GM19023 (cell line): ENCODE results near the gene TTC34.

Experiments
- ATAC-seq: cut with Tn5 transposase; IDR thresholded peaks from one replicate; pipeline ENCODE4 v1.9.1; 2021; ENCODE audit warnings: mild to moderate bottlenecking, moderate library complexity; ENCODE audit not compliant: unreplicated experiment

TTC34 gene

DNA sequence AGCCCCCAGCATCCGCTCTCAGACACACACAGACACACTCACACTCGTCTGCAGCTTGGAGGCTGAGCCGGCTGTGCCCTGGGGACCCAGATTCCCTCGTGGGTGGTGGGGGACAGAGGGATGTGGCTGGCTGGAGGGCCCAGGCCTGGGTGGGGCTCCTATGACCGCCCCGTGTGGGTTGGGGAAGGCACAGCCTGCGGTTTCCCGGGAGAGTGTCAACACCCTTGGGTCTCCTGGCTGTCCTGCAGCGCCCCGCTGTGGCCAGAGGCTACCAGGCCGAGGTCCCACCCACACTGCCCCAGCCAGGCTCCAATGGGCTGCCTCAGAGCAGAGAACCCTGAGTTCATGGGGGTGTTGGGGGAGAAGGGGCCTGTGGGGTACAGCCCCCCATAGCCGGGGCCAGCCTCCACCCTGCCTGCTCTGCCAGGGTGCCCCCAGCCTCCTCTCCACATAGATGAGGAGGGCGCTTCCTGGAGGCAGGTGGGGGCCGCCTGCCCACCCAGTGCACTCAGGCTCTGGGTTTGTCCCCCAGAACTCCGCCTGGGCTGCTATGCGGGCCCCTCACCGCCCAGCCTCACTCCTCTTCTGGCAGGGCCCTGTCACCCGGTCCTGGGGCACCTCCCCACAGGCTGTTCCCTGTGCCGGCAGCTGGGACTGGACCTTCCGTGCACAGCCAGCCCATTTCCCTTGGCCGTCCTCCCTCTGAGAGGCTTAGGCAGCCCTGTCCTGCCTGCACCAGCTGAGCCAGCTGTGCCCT lies at the start of gene TTC34:
TTC34 (minus strand) TSS at position 159 of the 757 bp plus-strand sequence. CDS start 866 bp downstream, outside the sequence.
- ATAC-seq, result no peak

DNA sequence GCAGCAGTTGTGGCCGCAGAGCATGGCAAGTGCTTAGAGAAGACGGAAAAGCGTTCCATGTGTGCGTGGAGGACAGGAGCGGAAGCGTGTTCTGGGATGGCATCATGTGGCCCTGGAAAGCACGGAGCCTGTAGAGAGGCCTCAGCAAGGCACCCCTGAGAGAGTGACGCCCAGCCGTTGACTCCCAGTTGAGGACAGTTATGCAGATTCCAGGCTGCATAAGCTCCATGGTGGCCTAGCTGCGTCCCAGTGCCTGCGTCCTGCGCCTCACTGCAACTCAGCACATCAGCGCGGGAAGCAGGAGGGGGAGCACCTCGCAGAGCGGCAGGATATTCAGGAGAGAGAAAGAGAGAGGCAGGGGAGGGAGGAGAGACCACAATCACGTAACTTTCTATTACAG lies 49.0 kb upstream of the TTC34 start:
- no peak for ATAC-seq

DNA sequence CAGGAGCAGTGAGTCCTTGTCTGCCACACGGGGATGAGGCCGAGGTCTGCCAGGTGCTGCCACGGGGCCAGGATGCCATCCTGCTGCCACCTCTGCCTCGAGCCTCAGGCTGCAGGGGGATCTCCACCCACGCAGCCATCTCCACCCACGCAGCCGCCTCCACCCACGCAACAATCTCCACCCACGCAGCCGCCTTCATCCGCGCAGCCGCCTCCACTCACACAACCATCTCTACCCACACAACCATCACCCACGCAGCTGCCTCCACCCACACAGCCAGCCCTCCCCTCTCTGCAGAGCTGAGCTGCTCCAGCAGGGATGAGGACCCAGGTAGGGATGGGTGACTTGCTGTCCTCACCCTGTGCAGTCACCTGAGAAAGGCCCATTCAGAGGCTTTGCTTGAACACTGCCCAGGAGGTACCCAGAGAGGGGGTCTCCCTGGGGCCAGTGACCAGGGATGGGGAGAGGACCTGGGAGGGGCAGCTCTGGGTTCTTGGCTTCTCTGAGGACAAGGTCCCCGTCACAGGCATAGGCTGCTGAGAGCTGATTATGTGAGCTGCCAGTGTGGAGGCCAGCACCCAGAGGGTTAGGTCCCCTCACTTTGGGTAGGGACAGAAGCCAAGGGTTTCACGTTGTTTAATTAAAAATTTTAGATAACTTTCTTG lies 46.6 kb upstream of the TTC34 start:
- no peak for ATAC-seq

- no peak for ATAC-seq
These were observed 45.8 kb upstream of the TTC34 start for GRCh38 chr1:2847086-2847985.

GRCh38 chr1:2845869-2846268 lies 44.4 kb upstream of the TTC34 start:
- ATAC-seq, result no peak

DNA sequence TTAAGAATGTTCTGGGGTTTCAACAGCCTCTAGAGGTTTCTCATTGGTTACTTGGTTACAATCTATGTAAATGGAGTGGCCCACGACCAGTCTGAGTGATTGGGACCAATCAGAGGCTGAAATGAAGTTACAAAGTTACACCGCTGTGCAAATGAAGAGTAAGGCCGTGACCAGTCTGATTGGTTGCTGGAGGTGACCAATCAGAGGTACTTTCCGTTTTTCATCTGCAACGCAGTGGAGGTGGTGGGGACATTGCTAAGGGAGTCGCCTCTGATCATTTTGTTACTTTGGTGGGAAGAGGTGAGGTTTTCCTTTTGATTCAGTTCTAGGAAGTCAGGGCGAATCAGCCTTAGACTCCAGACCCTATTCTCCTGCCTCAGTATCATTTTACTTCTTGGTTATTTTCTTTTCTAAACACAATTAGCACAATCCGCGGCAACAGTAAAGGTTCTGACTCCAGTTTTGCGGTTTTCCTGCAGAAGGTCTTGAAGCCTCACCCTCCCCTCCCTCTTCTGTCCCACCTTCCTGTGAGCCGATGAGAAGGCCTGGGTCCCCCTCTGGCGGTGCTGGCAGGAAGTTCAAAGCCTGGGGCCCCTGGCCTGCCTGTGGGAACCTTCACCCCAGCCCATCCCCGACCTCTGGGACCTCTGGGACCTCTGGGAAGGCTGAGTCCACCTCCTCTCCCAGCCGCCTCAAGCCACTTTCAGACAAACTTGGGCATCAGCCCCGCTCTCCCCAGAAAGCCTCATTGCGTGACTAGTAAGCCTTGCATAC lies 38.7 kb upstream of the TTC34 start:
- ATAC-seq, result no peak

DNA sequence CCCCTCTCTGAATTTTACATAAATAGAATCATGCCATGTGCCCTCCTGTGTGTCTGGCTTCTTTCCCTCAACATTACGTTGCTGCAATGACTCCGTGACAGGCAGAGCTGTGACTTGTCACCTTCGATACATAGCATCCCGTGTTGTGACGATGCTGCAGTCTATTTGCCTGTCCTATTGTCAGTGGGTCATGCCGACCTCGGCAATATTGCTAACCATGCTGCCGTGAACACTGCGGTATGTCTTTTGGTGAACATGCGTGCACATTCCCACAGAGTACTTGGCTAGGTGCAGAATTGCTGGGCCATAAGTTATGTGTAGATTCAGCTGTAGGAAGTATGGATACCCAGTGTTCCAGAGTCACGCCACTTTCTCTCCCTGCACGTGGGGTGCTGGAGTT lies 36.3 kb upstream of the TTC34 start:
- ATAC-seq, result no peak

DNA sequence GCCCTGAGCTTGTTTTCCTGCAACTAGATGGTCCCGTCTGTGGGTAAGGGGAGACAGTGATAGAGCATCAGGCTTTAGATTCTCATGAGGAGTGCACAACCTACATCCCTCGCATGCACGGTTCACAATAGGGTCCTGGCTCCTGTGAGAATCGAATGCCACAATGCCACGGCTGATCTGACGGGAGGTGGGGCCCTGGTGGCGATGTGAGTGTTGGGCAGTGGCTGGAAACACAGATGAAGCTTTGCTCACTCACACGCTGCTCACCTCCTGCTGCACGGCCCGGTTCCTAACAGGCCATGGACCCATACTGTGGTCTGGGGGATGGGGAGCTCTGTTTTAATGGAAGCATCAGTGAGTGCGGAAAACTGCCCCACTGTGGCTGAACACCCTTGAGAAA lies 35.8 kb upstream of the TTC34 start:
- ATAC-seq, result no peak

DNA sequence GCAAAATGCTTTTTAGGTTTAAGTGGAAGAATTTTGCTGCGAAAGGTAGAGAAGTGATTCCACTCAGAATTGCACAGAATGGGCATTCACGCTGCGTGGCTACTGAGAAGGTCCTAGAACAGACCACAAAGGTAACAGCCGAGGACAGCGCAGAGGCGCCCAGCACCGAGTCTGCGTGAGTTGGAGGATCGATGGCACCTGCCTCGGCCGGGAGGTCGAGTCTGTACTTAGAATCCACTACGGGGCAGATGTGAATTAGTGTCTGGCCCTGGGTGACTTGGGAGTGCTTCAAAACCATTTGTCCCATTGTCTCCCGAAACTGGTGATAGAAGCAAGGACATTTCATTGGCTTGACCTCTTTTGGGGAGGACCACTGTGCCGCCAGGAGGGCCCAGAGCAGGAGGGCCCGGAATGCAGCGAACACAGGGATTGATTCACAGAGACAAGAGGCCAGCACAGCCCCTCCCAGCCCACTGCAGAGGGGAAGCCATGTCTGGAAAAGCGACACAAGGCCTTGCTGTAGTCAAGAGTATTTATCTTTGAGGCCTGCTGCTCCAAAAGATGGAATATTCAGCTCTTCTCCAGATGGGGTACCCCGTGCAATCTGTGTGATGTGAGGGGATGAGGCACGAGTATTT lies 35.0 kb upstream of the TTC34 start:
- no peak for ATAC-seq

GRCh38 chr1:2835650-2836159 lies 34.2 kb upstream of the TTC34 start:
- ATAC-seq, result no peak

GRCh38 chr1:2834741-2835564 lies 33.5 kb upstream of the TTC34 start:
- no peak for ATAC-seq

DNA sequence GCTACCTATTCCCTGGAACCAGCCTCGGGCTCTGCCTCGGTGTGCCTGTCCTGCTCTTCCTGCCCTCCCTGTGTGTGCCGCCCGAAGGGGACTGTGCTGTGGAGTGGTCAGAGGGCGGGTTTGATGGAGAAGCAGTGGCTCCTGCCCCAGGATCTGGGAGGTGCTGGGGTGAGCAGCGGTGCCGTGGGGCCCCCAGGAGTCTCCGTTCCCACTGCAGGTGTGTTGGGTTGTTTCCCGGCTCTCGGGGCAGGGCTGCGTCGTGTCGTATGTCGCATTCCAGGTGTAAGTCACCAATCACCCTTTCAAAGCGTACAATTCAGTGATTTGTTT lies 32.6 kb upstream of the TTC34 start:
- ATAC-seq, result no peak

GRCh38 chr1:2833454-2834145 lies 32.1 kb upstream of the TTC34 start:
- ATAC-seq, result no peak

GRCh38 chr1:2832506-2833453 lies 31.3 kb upstream of the TTC34 start:
- ATAC-seq, result no peak

GRCh38 chr1:2831596-2832212 lies 30.2 kb upstream of the TTC34 start:
- ATAC-seq, result no peak

DNA sequence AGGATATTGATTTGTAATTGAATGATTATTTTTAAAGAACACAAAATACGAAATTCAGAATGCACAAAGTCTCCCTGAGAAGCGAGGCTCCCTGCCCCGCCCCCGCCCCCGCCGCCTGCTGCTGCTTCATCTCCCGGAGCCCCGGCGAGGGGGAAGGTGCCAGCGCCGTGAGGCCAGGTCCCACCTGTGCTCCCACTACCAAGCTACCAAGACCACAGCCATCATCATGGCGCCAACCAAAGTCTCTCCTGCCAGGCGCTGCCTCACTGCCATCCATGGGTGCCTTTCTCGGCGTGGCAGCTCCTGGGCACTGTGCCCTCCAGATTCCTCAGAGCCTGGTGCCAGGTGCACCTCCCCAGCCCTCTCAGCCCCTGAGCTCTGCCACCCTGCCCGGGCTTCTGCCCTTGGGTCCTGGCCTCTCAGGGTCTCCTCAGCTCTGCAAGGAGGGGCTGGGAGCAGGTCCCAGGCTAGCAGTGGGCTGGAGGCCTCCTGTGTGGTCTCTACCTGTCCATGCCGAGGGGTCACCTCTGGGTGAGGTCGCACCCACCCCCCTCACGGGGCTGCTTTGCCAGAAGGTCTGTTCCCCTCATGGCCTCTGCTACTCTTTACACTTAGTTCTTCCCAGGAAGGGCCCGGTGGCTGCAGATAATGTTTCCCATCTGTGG lies 29.4 kb upstream of the TTC34 start:
- ATAC-seq, result no peak
